ENCODE results near the gene WWOX.
"Not testable (repeated sequence)": the region's sequence is repeated elsewhere in the genome, so short reads cannot be mapped to it uniquely, and the experiment has no call there.

The WWOX gene

GRCh38 chr16:78596348-78596995, 497.0 kb downstream of the WWOX start:
- no peak for DNase-seq

DNA sequence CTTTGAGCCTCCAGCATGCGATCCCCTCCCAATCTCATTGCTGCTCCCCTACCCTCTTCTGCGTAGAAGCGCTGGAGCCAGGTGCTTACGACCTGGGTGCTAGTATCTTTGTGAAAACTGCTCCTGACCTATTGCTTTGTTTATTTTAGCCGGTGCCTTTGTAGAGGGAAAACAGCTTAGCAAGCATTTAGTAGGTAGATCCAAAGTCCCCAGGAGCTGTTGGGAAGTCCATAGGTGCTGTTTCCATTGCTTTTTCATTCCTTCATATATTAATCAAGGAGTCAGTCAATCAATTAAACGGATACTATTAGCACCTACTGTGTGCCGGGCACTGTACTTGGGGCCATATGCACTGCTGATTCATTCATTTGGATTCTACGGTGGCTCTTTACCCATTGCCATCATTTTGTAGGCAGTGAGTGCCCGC, 497.6 kb downstream of the WWOX start:
- no peak for DNase-seq

- no peak for DNase-seq
Observed at GRCh38 chr16:78597809-78598570, 498.5 kb downstream of the WWOX start.

GRCh38 chr16:78599271-78599670, 499.8 kb downstream of the WWOX start:
- no peak for DNase-seq

GRCh38 chr16:78604423-78605062, 505.1 kb downstream of the WWOX start:
- DNase-seq = not testable (repeated sequence)

DNA sequence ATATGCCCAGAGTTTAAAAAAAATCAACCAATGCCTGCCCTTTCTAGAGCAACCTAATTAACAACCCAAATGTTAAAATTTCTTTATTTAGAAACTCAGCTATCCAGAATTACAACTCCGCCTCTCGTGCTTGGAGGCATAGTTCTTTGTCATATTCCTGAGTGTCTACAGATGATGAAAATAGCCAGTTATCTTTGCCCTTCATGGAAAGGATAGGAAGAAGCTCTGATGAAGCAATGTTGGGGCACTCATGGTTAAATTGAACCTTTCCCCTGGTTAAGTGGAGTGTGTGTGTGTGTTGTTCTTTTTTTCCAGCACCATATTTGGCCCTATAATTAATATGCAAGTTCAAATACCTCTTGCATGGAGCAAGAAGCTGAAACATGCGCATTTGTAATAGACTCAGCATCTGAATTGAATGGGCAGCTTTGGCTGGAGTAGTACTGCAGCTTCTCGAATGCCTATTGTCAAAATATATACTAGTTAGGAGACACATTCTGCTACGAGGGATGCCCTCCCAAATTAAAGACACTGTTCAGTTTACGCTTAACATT, 506.2 kb downstream of the WWOX start:
- no peak for DNase-seq

- no peak for DNase-seq
Observed at GRCh38 chr16:78606545-78606944, 507.1 kb downstream of the WWOX start.

DNA sequence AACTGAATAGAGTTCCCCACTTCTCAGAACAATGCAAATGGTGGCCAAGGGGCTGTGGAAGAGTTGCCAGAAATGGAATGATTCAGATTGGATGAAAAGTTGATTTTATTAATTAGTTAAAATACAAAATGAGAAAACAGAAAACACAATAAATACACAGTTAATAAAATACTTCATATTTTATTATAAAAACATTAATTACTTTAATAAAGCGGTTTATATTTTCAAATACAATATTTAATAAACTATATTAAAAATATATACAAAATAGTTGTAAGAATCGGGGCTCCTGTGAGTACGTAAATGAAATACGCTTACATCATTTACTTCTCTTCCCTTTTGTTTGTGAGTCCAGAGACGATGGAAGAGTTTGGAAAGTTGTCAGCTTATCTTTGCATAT, 507.6 kb downstream of the WWOX start:
- DNase-seq = no peak

GRCh38 chr16:78607465-78607864, 508.0 kb downstream of the WWOX start:
- DNase-seq = no peak

DNA sequence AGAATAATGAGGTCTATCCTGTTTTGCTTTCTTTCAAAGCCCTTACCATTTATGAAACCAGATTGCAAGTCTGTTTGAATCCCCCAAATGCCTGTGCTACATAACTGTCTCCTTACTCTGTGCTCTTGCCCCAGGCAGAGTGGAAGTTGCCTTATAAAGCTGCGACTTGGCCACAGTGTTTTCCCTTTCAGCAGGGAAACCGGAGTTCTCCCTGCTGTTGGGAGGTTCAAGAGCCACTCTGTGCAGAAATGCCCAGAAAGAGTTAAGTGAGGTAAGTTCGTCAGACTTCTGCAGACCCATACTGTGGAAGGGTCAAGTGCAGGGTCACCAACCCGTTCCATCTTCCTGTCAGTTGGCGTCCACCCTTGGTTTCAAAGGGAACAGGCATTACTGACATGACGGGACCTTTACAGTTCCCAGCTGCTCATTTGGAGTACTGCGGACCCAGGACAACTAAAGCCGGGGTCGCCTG, 508.9 kb downstream of the WWOX start:
- no peak for DNase-seq

GRCh38 chr16:78609402-78610274, 510.2 kb downstream of the WWOX start:
- no peak for DNase-seq

DNA sequence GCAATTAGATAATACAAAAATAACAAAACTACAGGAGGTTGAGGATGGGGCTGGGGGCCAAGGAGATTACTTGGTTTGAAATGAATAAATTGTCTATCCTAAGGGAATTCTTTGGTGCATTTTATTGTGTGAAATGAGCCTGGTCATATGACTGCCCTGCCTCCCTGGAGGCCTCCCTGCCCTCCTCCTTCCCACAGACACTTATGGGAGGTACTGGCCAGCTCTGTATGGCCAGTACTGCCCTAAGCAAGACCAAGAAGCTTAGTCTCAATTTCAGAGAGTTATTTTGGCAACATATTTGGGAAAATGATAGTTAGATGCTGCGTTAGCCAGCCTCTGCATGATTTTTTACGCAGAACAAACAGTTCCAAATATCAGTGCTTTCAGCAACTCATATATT, 511.9 kb downstream of the WWOX start:
- no peak for DNase-seq

GRCh38 chr16:78619811-78620210, 520.4 kb downstream of the WWOX start:
- no peak for DNase-seq

- DNase-seq = no peak
Observed at GRCh38 chr16:78620291-78620690, 520.8 kb downstream of the WWOX start.

- DNase-seq = no peak
Observed at GRCh38 chr16:78623796-78624195, 524.3 kb downstream of the WWOX start.

DNA sequence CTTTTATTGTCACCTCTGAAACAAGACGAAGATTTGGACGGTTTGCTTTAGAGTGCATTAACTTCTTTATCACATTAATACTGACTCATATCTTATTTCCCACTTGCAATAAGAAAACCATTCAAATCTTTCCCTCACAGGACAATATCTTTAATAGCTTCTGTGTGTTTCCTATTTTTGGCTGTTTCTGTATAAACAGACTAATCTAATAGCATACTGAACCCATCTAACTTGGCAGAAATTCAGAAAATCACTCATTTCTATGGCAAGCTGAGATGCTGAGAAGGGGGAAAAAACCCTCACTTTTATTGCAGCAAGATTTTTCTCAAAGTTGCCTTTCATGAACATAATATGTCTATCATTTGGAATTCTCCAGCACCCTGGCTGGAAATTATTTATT, 524.9 kb downstream of the WWOX start:
- DNase-seq = no peak

GRCh38 chr16:78628461-78629045, 529.1 kb downstream of the WWOX start:
- no peak for DNase-seq

GRCh38 chr16:78629173-78629572, 529.7 kb downstream of the WWOX start:
- no peak for DNase-seq

DNA sequence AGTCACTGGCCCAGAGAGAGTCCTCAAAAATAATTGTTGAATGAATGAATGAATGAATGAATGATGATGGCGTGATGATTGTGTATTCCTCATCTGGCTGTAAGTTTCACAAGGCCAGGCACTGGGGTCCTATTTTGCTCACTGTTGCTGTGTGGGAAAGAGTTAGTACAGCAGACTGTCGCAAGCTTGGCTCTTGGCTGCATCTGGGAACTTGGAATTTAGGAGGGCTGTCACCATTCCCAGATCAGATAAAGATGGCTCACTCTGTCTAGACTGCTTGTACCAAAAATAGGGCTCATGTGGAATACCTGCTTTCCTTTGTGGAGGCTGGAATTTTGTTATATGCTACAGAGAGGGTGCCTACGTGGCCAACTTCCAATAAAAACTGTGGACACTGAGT, 530.6 kb downstream of the WWOX start:
- no peak for DNase-seq

DNA sequence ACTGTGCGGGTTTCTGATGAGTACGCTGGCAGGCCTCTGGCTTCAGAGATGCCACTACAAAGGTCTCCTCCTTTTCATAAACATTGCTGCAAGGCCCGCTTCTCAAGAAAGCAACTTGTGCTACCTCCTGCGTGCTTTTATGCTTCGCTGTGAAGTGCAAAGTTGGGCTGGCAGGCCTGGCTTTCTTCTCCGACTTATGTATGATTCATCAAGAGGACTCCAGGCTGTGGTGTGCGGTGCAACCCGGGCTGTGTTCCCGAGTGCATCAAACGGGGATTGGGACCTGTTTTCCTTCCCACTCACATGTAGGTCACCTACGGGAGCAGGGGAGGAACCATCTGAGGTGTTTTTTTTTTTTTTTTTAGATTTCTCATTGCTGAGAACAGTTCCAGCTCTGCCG, 534.1 kb downstream of the WWOX start:
- DNase-seq = no peak

DNA sequence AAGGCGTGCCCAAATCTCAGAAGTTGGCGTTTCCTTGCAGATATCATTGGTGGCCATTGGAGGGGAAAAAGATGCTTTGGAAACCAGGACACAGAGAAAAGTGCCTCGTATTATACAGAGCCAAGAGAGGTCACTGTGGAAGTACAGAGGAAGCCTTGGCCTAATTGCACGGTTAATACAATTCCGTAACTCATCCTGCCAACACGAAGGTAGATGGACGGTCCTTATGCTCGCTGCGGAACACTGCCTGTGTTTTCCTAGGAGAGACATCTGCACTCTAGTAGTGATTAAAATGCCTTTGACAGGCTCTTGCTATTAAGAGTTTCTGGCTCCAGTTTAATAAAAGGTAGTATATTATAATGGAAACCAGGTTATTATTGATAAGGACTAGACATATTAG, 536.4 kb downstream of the WWOX start:
- no peak for DNase-seq

- no peak for DNase-seq
Observed at GRCh38 chr16:78638371-78638770, 538.9 kb downstream of the WWOX start.
